HG03558 (cell line): ENCODE data around the gene ZNF212.
"Not testable (repeated sequence)": the region's sequence is repeated elsewhere in the genome, so short reads cannot be mapped to it uniquely, and the experiment has no call there.

Experiments used
- ATAC-seq: cut with Tn5 transposase; IDR thresholded peaks from one replicate; pipeline ENCODE4 v1.9.1; 2021; ENCODE audit warnings: moderate number of reproducible peaks; ENCODE audit not compliant: unreplicated experiment; ENCODE audit errors: extremely low read depth

ZNF212 gene

DNA sequence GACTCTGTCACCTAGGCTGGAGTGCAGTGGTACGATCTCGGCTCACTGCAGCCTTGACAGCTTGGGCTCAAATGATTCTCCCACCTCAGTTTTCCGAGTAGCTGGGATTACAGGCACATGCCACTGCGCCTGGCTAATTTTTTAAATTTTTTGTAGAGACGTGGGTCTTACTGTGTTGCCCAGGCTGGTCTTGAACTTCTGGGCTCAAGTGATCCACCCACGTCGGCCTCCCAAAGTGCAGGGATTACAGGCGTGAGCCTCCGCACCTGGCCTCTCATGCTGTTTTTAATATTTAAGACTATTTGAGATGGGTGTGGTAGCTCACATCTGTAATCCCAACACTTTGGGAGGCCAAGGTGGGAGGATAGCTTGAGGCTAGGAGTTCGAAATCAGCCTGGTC, 12.1 kb downstream of the ZNF212 start:
- ATAC-seq = not testable (repeated sequence)

DNA sequence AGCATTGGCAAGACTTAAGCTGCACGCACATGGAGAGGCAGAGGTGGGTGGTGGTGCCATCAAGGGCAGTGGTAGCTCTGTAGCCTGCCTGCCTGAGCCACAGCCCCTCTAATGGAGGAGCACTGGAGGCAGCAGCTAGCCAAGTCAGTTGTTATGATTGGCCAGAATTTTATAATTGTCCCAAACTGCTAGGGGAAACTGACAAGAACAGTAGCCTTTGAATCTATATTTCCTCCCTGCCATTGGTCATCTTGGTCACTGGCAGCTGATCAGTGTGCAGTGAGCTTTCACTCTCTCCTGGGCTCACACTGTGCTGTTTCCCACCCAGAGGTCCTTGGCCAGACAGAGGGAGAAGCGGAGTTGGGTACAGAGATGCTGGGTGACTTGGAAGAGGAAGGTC, 12.9 kb downstream of the ZNF212 start:
- no peak for ATAC-seq

DNA sequence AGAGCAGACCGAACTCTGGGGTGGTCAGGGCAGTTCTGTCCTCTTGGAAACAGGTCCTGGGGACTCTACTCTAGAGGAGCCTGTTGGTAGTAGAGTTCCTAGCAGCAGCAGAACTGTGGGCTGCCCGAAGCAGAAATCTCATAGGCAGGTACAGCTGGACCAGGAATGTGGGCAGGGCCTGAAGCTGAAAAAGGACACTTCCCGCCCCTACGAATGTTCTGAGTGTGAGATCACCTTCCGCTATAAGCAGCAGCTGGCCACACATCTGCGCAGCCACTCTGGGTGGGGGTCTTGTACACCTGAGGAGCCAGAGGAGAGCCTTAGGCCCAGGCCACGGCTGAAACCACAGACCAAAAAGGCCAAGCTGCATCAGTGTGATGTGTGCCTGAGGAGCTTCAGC, 14.2 kb downstream of the ZNF212 start:
- ATAC-seq = no peak

- no peak for ATAC-seq
These were observed 14.9 kb downstream of the ZNF212 start for GRCh38 chr7:149254181-149254858.

DNA sequence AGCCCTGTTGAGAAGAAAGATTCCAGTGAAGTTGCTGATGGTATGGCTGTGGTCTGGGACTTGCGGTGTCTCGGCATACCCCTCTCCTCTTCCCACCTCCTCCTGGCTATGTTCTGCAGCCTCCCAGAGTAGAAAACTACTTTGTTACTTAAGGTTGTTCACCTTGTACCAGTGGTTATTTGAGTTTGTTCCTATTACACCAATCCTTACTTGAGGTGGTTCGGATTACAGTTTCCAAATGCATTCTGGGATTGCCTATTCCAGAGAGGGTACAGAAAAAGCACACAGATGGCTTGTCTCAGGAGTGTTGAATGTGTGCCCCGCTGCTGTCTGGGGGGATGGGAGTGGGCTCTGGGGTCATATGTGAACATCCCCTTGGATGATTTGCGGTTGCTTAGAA, 15.7 kb downstream of the ZNF212 start:
- ATAC-seq = no peak

GRCh38 chr7:149256568-149256967, 17.1 kb downstream of the ZNF212 start:
- ATAC-seq = no peak

DNA sequence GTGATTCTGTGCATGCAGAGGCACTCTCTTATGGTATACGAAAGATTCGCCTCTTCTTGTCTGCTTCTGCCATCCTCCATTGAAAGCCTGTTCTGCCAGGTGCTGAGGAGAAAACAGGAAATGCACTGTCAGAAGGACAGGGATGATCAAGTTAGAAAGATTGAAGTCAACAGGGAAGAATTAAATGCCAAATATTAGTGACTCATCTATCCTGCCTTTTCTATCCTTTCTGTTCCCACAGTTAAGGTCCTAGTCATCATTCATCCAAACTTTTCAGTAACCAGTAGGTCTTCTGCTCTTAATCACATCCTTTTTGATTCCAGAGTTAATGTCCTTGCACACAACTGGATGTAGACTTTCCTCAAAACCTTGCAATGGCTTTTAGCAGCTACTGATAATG, 17.7 kb downstream of the ZNF212 start:
- no peak for ATAC-seq

DNA sequence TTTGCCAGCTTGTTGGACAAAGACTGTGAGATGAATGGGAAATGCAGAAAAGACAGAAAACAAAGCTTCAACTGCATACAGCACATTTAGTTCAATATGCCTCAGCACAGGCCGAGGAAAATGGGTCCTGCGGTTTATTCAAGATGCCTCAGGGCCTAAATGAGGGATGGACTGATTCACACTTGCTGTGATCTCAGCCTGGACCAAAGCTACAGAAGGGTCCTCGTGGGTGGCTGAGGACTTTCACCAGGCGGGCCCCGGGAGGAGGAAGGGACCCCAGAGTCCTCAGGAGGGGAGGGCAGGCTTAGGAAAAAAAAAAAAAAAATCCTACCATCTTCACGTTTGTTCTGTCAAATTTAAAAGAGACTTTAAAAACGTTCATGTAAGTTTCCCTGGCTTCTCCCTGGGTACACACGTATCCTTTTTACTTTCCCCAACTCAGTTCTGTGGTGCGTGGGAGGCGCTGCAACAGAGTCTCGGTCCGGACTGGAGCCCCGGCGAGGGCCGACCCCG, 21.9 kb downstream of the ZNF212 start:
- no peak for ATAC-seq

- ATAC-seq = peak; percentile 66
These were observed 22.6 kb downstream of the ZNF212 start, which contains the start of gene ZNF783 for GRCh38 chr7:149261829-149262617. TSS of gene ZNF783 (plus strand) at chr7:149262196. CDS start at chr7:149262334, 138 bp downstream.

DNA sequence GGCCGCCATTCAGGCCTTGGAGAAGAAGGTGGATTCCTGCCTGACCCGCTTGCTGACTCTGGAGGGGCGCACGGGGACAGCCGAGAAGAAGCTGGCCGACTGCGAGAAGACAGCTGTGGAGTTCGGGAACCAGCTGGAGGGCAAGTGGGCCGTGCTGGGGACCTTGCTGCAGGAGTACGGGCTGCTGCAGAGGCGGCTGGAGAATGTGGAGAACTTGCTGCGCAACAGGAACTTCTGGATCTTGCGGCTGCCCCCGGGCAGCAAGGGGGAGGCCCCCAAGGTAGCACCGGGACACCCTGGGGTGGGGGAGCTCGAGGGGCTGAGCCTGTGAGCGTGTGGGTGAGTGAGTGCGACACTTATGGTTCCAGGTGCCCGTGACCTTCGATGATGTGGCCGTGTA, 27.0 kb downstream of the ZNF212 start:
- ATAC-seq = no peak

- no peak for ATAC-seq
These were observed 28.3 kb downstream of the ZNF212 start for GRCh38 chr7:149267733-149268132.

DNA sequence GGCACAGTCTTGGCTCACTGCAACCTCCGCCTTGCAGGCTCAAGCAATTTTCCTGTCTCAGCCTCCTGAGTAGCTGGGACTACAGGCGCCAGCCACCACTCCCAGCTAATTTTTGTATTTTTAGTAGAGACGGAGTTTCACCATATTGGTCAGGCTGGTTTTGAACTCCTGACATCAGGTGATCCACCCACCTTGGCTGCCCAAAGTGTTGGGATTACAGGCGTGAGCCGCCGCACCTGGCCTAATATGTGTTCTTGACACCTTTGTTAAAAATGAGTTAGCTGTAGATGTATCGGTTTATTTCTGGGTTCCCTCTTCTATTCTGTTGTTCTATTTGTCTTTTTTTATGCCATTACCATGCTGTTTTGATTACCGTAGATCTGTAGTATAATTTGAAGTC, 35.0 kb downstream of the ZNF212 start:
- not testable (repeated sequence) for ATAC-seq

DNA sequence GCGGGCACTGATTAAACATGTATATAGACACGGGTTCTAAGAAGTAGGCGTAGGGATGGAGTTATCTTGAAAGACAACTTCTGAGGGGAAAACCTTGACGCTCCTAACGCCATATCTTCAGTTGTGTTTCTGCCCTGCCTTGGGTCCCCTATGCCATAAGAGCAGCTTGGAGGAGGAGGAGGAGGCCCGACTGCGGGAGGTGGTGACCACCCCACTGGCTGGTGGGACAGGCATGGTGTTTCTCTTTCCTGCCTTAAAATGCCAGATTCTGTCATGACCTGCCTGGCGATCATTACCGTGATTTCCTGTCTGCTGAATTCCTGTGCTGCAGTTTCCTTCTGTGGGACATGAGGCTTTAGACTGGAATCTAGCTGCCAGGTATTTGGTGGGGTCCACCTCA, 38.4 kb downstream of the ZNF212 start:
- no peak for ATAC-seq

DNA sequence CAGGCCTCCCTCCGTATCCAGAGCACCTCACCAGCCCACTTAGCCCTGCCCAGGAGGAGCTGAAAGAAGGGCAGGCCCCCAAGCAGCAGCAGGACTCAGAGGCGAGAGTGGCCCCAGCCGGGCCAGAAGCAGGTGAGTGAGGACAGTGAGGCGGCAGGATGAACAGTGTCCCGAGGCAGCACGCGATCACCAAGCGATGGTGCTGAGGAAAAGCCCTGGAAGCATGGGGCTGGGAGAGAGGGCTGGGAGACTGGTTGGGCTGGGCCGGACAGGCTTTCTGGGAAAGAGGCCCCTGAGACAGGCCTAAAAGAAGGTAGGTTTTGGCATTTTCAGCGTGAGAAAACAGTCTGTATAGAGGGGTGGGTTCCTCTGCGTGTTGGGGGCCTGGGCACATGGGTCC, 38.9 kb downstream of the ZNF212 start:
- ATAC-seq = no peak

- ATAC-seq = no peak
These were observed 39.8 kb downstream of the ZNF212 start for GRCh38 chr7:149279111-149279743.

DNA sequence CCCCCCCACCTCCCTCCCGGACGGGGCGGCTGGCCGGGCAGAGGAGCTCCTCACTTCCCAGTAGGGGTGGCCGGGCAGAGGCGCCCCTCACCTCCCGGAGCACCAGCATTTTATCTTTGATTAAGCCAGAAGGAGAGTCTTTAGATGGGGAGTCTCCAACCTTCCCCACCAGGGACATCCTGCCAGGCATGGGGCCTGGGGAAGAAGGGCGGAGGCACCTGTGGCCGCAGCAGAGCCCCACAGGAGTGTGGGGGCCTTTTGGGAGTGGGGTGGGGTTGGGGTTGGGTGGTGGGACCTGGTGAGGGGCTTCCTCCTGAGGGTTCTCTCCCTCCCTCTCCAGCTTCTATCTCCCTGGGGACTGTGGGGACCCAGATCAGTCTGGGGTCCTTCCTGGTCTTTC, 40.7 kb downstream of the ZNF212 start:
- ATAC-seq = no peak

DNA sequence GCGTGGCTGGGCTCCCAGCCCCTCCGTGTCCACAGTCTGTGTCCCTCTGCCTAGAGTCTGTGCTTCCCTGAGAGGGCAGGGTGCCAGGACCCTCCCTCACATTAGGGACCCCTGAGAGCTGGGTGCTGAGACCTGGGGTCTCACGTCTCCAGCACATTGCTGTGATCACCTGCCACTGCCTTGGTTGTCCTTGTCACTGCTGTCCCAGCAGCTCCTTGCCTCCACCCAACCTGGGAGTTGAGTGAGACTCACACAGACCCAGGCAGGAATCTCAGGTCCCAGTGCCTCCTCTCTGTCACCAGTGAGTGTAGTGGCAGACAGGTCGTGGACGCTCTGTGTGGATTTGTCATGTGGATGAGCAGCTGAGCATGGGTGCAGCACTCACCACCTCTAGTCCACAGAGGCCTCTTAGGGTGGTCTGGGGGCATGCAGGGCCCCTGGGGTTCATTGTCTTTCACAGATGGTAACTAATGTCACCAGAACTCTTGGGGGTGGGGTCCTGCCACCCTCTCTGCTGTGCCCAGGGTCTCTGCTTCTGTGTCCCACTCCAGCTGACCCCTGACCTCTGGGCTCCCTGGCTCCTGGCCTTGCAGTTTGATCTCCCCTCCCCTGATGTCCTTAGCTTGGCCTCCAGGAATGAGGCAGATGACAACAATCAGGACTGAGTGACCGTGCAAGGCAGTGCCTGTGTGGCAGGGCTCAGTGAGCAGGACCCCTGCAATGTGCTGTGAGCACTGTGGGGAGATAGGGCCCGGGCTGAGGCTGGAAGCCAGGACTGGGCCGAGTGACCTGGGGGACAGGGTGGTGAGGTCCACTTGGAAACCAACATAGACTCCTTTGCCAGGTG, 41.4 kb downstream of the ZNF212 start:
- no peak for ATAC-seq

GRCh38 chr7:149281508-149282330, 42.3 kb downstream of the ZNF212 start:
- ATAC-seq = no peak

DNA sequence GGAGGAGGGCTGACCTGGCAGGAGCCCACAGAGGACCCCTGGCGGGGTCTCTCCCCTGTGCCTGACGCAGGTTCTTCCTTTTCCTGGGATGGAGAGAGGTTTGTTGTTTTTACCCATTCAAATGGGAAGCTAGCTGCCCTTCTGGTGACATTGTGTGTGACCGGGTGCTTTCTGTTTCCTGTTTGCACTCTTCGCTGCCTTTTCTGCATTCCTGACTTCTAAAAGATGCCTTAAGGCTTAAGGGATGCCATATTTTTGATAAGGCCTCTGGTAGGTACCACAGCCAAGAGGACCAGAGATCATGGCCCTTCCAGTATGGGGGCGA, 42.8 kb downstream of the ZNF212 start:
- no peak for ATAC-seq

GRCh38 chr7:149283321-149283720, 43.9 kb downstream of the ZNF212 start:
- ATAC-seq = no peak
